Measurements from ENCODE around the gene GAS2L2. TPM values are rescaled to one million over a fixed set of nuclear protein-coding genes. Genes with fewer than 3 reads are reported as not detected.

GAS2L2 gene
- total RNA-seq, 1 experiment from 2014 or later, result 0.23 TPM

GRCh38 chr17:35735036-35735805, 17.8 kb downstream of the GAS2L2 start:
- Mint-ChIP-seq H3K27me3 (ENCODE audit: insufficient read depth, unreplicated experiment) (peaks cover 14% of the 10 kb centered on the region), H3K27ac (ENCODE audit: low read depth, unreplicated experiment) (no peak overlapping the region), H3K4me3 (ENCODE audit: unreplicated experiment) (no peak overlapping the region), H3K9me3 (ENCODE audit: unreplicated experiment) (no peaks in the 10 kb centered on the region), H3K36me3 (ENCODE audit: insufficient read depth, unreplicated experiment) (peaks cover 4% of the 10 kb centered on the region), H3K4me1 (ENCODE audit: insufficient read depth, unreplicated experiment) (peaks cover 6% of the 10 kb centered on the region)
- BruUV-seq (replicated peaks), result no TSS peak
- TF ChIP-seq CTCF (IDR thresholded peaks at IDR 0.05; ENCODE audit: unreplicated experiment), result no peak
- ChIA-PET POLR2A (interaction anchor here (0.7 kb wide), 1 partner anchor 18 kb away, joined by 4 read pairs; no protein-coding TSS in a partner anchor), CTCF (interaction anchor here (1.3 to 7.8 kb wide), 2 partner anchors 13 kb away, joined by 4 to 57 read pairs; no protein-coding TSS in a partner anchor)
- intact Hi-C loops (cut with micrococcal nuclease), result no loop called here
- DNase-seq (ENCODE audit: unreplicated experiment), result no peak

- H3K36me3 Mint-ChIP-seq (ENCODE audit: insufficient read depth, unreplicated experiment), result peaks cover 4% of the 10 kb centered on the region
- intact Hi-C loops (cut with micrococcal nuclease), result no loop called here
- H3K27ac Mint-ChIP-seq (ENCODE audit: low read depth, unreplicated experiment), result no peak overlapping the region
- no peak overlapping the region for H3K4me3 Mint-ChIP-seq (ENCODE audit: unreplicated experiment)
- no peak for DNase-seq (ENCODE audit: unreplicated experiment)
- POLR2A ChIA-PET, result interaction anchor here (0.7 kb wide), 1 partner anchor 187 kb away, joined by 3 read pairs; no protein-coding TSS in a partner anchor
- no TSS peak for BruUV-seq (replicated peaks)
- peaks cover 6% of the 10 kb centered on the region for H3K27me3 Mint-ChIP-seq (ENCODE audit: insufficient read depth, unreplicated experiment)
- H3K4me1 Mint-ChIP-seq (ENCODE audit: insufficient read depth, unreplicated experiment), result peaks cover 6% of the 10 kb centered on the region
- CTCF ChIA-PET, result interaction anchor here (7.8 kb wide), 1 partner anchor 14 kb away, joined by 57 read pairs; no protein-coding TSS in a partner anchor
- no peaks in the 10 kb centered on the region for H3K9me3 Mint-ChIP-seq (ENCODE audit: unreplicated experiment)
- TF ChIP-seq CTCF (IDR thresholded peaks at IDR 0.05; ENCODE audit: unreplicated experiment), result no peak
Observed at GRCh38 chr17:35734396-35734795, 18.6 kb downstream of the GAS2L2 start.

GRCh38 chr17:35733366-35733765, 19.7 kb downstream of the GAS2L2 start:
- H3K4me3 Mint-ChIP-seq (ENCODE audit: unreplicated experiment), result no peak overlapping the region
- ChIA-PET POLR2A (no interaction called here), CTCF (interaction anchor here (0.5 to 7.8 kb wide), 4 partner anchors 15 to 1159 kb away, joined by 3 to 57 read pairs (median 4); no protein-coding TSS in a partner anchor)
- H3K9me3 Mint-ChIP-seq (ENCODE audit: unreplicated experiment), result no peaks in the 10 kb centered on the region
- peaks cover 4% of the 10 kb centered on the region for H3K36me3 Mint-ChIP-seq (ENCODE audit: insufficient read depth, unreplicated experiment)
- no peaks in the 10 kb centered on the region for H3K27me3 Mint-ChIP-seq (ENCODE audit: insufficient read depth, unreplicated experiment)
- no peak for DNase-seq (ENCODE audit: unreplicated experiment)
- TF ChIP-seq CTCF (IDR thresholded peaks at IDR 0.05; ENCODE audit: unreplicated experiment), result no peak
- H3K27ac Mint-ChIP-seq (ENCODE audit: low read depth, unreplicated experiment), result no peak overlapping the region
- peaks cover 6% of the 10 kb centered on the region for H3K4me1 Mint-ChIP-seq (ENCODE audit: insufficient read depth, unreplicated experiment)
- intact Hi-C loops (cut with micrococcal nuclease), result no loop called here
- no TSS peak for BruUV-seq (replicated peaks)

GRCh38 chr17:35732806-35733136, 20.3 kb downstream of the GAS2L2 start:
- TF ChIP-seq CTCF (IDR thresholded peaks at IDR 0.05; ENCODE audit: unreplicated experiment), result no peak

More at GRCh38 chr17:35732806-35733136, 20.3 kb downstream of the GAS2L2 start:
- intact Hi-C loops (cut with micrococcal nuclease), result no loop called here
- no TSS peak for BruUV-seq (replicated peaks)
- H3K4me1 Mint-ChIP-seq (ENCODE audit: insufficient read depth, unreplicated experiment), result peaks cover 8% of the 10 kb centered on the region
- H3K36me3 Mint-ChIP-seq (ENCODE audit: insufficient read depth, unreplicated experiment), result peaks cover 4% of the 10 kb centered on the region
- no peak for DNase-seq (ENCODE audit: unreplicated experiment)
- no peaks in the 10 kb centered on the region for H3K9me3 Mint-ChIP-seq (ENCODE audit: unreplicated experiment)
- no peaks in the 10 kb centered on the region for H3K27me3 Mint-ChIP-seq (ENCODE audit: insufficient read depth, unreplicated experiment)
- CTCF ChIA-PET, result interaction anchor here (0.5 to 7.8 kb wide), 5 partner anchors 16 to 419 kb away, joined by 3 to 57 read pairs (median 3); no protein-coding TSS in a partner anchor
- no peak overlapping the region for H3K27ac Mint-ChIP-seq (ENCODE audit: low read depth, unreplicated experiment)
- peak overlapping the region; percentile 50 for H3K4me3 Mint-ChIP-seq (ENCODE audit: unreplicated experiment)
- POLR2A ChIA-PET, result no interaction called here
